VCaP (cell line): ENCODE measurements around the gene ACTR3.

ENCODE experiments used
- H3K27ac ChIP-seq: fragments of 450-650 bp; 2 replicates; pipeline ENCODE4 v1.5.1; 2017
- TF ChIP-seq, protein P1 (sequence below): fragments of 450-650 bp; conservative IDR thresholded peaks from 2 replicates; pipeline ENCODE4 v1.5.1; 2017; ENCODE audit warnings: mild to moderate bottlenecking, moderate library complexity

ACTR3 gene

DNA sequence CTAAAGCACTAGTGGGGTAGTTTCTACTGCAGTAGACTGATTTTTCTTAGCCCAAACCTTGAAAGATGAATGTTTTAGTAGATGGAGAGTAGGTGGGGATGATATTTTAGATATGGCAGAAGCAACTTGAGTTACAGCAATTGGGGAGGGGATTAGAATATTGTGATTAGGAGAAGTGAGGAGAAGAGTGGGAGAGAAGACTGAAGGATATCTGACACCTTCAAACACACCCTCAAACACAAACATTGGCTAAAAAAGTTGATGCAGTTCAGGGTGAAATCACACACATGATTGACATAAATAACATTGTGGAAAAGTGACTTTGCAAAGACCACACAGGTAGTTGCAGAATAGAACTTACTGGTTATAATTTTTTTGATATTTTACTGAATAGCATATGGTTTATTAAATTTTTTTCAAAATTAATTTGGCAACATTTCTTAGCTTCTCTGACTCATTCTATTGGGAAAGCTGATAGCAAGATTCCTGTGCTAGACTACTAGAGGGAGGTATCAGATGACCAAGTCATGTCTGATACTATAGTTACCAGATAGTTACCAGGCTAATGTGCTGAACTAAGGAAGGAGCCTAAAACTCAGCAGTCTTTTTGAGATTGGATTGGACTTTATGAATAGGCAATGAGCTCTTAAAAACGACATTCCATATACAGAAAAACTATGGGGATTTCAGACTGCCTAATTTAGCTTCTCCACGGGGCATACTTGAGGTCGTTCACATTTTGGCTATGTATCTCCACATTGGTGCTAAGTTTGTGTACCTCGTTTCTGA lies 73.0 kb downstream of the ACTR3 start:
- TF ChIP-seq, protein P1, sequence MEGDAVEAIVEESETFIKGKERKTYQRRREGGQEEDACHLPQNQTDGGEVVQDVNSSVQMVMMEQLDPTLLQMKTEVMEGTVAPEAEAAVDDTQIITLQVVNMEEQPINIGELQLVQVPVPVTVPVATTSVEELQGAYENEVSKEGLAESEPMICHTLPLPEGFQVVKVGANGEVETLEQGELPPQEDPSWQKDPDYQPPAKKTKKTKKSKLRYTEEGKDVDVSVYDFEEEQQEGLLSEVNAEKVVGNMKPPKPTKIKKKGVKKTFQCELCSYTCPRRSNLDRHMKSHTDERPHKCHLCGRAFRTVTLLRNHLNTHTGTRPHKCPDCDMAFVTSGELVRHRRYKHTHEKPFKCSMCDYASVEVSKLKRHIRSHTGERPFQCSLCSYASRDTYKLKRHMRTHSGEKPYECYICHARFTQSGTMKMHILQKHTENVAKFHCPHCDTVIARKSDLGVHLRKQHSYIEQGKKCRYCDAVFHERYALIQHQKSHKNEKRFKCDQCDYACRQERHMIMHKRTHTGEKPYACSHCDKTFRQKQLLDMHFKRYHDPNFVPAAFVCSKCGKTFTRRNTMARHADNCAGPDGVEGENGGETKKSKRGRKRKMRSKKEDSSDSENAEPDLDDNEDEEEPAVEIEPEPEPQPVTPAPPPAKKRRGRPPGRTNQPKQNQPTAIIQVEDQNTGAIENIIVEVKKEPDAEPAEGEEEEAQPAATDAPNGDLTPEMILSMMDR = no peak

GRCh38 chr2:113963965-113964364 lies 74.1 kb downstream of the ACTR3 start:
- TF ChIP-seq, protein P1 = peak; percentile 51
- H3K27ac ChIP-seq = peak overlapping the region; percentile 96

More for the DNA sequence above, 73.0 kb downstream of the ACTR3 start:
- peak overlapping the region; percentile 96 for H3K27ac ChIP-seq

DNA sequence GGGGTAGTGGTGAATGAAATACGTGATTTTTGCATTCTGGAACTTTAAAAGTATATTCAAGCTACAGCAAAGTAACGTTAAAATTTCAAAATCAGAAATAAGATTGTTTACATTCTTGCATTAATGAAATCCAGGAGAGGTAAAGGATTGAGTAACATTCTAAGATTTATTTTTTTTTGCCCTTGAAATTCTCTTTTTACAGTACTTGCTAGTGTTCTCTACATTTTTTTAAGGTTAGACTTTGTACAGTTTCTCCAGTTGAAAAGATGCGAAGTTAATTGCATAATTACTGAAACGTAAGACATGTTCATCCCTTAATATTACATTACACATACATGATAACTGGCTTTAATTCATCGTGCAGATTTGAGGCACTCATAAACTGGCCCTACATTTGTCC lies 74.5 kb downstream of the ACTR3 start:
- TF ChIP-seq, protein P1 = no peak
- H3K27ac ChIP-seq = peak overlapping the region; percentile 96

- peak overlapping the region; percentile 96 for H3K27ac ChIP-seq
- TF ChIP-seq, protein P1 = no peak
Observed at GRCh38 chr2:113965228-113965627, 75.3 kb downstream of the ACTR3 start.

DNA sequence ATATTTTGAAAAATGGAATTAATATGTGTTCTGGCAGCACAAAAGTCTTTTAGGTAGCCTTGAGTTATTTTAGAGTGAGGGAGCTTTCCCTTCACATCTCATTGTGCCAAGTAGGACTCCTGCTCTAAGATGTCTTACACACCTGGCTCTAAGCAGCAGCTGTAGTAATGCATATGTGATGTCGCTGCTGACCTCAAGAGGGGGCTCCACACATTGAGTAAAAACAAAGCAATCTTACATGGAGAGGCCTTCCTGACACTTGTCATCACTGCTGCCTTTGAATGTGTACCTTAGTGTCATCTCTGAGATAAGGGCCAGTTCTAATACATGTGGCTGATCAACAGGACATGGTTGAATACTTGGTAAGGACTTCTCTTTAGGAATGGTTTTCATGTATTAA lies 75.8 kb downstream of the ACTR3 start:
- TF ChIP-seq, protein P1 = peak; percentile 69
- peak overlapping the region; percentile 96 for H3K27ac ChIP-seq

GRCh38 chr2:113966171-113966570 lies 76.3 kb downstream of the ACTR3 start:
- peak overlapping the region; percentile 96 for H3K27ac ChIP-seq
- TF ChIP-seq, protein P1 = no peak

- TF ChIP-seq, protein P1 = no peak
- peak overlapping the region; percentile 96 for H3K27ac ChIP-seq
Observed at GRCh38 chr2:113966832-113967231, 76.9 kb downstream of the ACTR3 start.
